ENCODE data around the gene MRPL21. TPM values are rescaled to one million over a fixed set of nuclear protein-coding genes. Genes with fewer than 3 reads are reported as not detected.

MRPL21 gene
- total and polyA plus RNA-seq, 2 donors (not counting 1 experiment from before 2014, with no cell fraction given), result 23.8 to 35.8 TPM

DNA sequence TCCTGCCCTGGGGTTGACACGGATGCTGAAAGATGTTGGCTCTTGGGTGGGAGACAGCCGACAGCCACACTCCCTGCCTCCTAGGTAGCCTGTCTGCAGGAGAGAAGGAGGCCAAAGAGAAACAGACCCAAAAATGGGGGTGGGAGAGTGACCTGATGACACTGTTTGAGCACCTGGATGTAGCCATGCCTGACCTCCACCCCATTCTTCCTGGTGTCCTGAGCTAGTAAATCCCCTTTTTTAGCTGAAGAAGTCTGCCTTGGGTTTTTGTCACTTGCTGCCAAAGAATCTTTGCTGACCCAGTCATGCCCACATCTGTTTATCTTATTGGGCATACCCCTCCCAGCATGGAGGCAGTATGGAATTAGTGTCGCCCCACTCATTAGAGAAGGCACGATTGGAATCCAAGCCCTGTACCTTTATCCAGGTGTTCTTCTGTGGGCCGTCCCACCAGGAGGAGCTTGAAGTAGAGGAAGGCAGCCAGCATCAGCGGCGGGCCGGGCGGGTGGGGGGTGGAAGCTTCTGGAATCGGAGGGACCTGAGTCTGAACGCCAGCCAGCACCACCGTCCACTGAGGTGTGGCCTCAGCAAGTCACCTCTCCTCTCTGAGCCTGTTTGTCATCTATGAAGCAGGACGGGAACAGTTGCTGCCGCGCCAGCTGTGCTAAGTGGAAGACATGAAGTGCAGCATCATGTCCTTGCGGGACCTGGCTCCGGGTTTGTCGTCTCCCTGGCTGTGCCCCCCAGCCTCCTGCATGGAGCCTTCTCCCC lies 37.9 kb upstream of the MRPL21 start:
- ChIA-PET POLR2A (interaction anchor here (0.6 kb wide), 1 partner anchor 12 kb away, joined by 5 read pairs; no protein-coding TSS in a partner anchor), CTCF (no interaction called here)

More for the DNA sequence above, 37.9 kb upstream of the MRPL21 start:
- Mint-ChIP-seq H3K27ac (no peak overlapping the region), H3K9me3 (ENCODE audit: insufficient read depth) (no peaks in the 10 kb centered on the region), H3K4me1 (no peaks in the 10 kb centered on the region), H3K4me3 (no peak overlapping the region), H3K27me3 (no peaks in the 10 kb centered on the region)
- DNase-seq, result no peak
- Histone ChIP-seq H3K4me2 (replicated peaks; ENCODE audit: low read depth, low read length, poor library complexity, severe bottlenecking) (no peak overlapping the region), H3K9me3 (ENCODE audit: control extremely low read depth in 1 of 3, control insufficient read depth in 2 of 3, insufficient read depth in 1 of 3, low read length in 2 of 3) (no peaks in the 10 kb centered on the region), H3K9ac (ENCODE audit: low read length) (no peak overlapping the region), H4K20me1 (ENCODE audit: control insufficient read depth, insufficient read depth, low read length, poor library complexity, severe bottlenecking) (no peaks in the 10 kb centered on the region), H3K27ac (ENCODE audit: low read length in 2 of 2) (no peak overlapping the region), H3K79me2 (ENCODE audit: control insufficient read depth, insufficient read depth, low read length) (no peaks in the 10 kb centered on the region), H3K4me1 (ENCODE audit: control insufficient read depth in 2 of 2, insufficient read depth in 2 of 2, low read length in 2 of 2) (no peaks in the 10 kb centered on the region), H3K4me3 (ENCODE audit: control extremely low read depth in 1 of 5, extremely low read depth in 1 of 5, insufficient read depth in 1 of 5, low read depth in 2 of 5, low read length in 4 of 5) (no peak overlapping the region), H3K27me3 (replicated peaks in 1 of 4; ENCODE audit: control extremely low read depth in 1 of 4, control insufficient read depth in 3 of 4, insufficient read depth in 4 of 4, low read length in 3 of 4) (no peaks in the 10 kb centered on the region), H3K36me3 (replicated peaks in 1 of 2; ENCODE audit: control extremely low read depth in 1 of 2, control insufficient read depth in 1 of 2, extremely low read depth in 1 of 2, insufficient read depth in 2 of 2, low read length in 1 of 2) (peaks cover 0 to 32% of the 10 kb centered on the region in 2 experiments), H2AFZ (ENCODE audit: insufficient read depth, low read depth, low read length, poor library complexity, severe bottlenecking) (no peak overlapping the region)
- intact Hi-C loops (cut with micrococcal nuclease), result no loop called here
- 100% methylated on average over 11 of the region's 18 CpGs for WGBS (ENCODE audit: insufficient coverage)
- TF ChIP-seq EZH2 (IDR thresholded peaks at IDR 0.05; ENCODE audit: borderline replicate concordance, insufficient read depth, low read depth, low read length, poor library complexity, severe bottlenecking), result no peak
- TF ChIP-seq, protein P1, sequence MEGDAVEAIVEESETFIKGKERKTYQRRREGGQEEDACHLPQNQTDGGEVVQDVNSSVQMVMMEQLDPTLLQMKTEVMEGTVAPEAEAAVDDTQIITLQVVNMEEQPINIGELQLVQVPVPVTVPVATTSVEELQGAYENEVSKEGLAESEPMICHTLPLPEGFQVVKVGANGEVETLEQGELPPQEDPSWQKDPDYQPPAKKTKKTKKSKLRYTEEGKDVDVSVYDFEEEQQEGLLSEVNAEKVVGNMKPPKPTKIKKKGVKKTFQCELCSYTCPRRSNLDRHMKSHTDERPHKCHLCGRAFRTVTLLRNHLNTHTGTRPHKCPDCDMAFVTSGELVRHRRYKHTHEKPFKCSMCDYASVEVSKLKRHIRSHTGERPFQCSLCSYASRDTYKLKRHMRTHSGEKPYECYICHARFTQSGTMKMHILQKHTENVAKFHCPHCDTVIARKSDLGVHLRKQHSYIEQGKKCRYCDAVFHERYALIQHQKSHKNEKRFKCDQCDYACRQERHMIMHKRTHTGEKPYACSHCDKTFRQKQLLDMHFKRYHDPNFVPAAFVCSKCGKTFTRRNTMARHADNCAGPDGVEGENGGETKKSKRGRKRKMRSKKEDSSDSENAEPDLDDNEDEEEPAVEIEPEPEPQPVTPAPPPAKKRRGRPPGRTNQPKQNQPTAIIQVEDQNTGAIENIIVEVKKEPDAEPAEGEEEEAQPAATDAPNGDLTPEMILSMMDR (IDR thresholded peaks at IDR 0.05), result no peak
- no peak for ATAC-seq (ENCODE audit: low read depth)
